ENCODE data around the gene RASD2.

The RASD2 gene

DNA sequence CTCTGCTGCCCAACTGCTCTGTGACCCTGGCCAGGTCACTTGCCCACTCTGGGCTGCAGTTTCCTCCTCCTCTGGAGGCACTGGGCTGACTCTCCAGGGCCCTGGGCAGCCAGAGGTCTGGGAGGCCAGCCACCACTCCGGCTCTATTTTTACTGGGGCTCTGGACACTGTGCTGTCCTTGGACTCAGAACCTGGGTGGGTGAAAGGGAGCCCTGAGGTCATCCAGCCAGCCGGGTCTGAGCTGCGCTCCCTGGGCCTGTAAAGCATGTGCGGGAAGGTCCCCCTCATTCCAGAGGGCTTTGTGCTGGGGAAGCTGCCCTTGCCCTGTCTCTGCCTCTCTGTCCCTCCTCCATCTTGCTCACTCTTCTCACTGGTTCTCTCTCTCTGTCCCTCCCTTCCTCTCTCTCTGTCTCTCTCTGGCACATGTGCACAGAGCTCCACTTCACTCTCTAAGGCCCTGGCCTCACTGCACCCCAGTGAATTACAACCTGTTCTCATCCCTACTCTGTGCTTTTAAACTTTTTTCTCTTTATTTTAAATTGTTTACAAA is 51.9 kb downstream of the RASD2 start:
- H3K36me3 ChIP-seq (ENCODE audit: control insufficient read depth in 1 of 2, insufficient read depth in 2 of 2, low read length in 2 of 2) = no peaks in the 10 kb centered on the region
- H3K4ac ChIP-seq (ENCODE audit: low read depth, low read length) = no peak overlapping the region
- H3K27me3 ChIP-seq (ENCODE audit: insufficient read depth, low read length) = no peaks in the 10 kb centered on the region
- H3K4me1 ChIP-seq (ENCODE audit: control insufficient read depth in 1 of 2, insufficient read depth in 2 of 2, low read length in 2 of 2) = peaks cover 19 to 31% of the 10 kb centered on the region in 2 experiments
- no peak overlapping the region for H3K18ac ChIP-seq (ENCODE audit: low read length)
- DNase-seq = no peak
- no peak overlapping the region for H2BK120ac ChIP-seq (ENCODE audit: insufficient read depth, low read length, poor library complexity)
- H3K23ac ChIP-seq (ENCODE audit: low read length) = no peak overlapping the region
- no peak overlapping the region for H4K12ac ChIP-seq (ENCODE audit: low read depth, low read length)
- H3K9me3 ChIP-seq (ENCODE audit: insufficient read depth, low read depth, low read length) = no peaks in the 10 kb centered on the region
- H3K4me2 ChIP-seq (ENCODE audit: low read length) = no peak overlapping the region
- H3K79me1 ChIP-seq (ENCODE audit: low read length) = peaks cover 11% of the 10 kb centered on the region
- no peak overlapping the region for H2AFZ ChIP-seq (ENCODE audit: insufficient read depth, low read length, poor library complexity)
- no peak overlapping the region for H2BK5ac ChIP-seq (ENCODE audit: low read depth, low read length, poor library complexity)
- no peak overlapping the region for H4K91ac ChIP-seq (ENCODE audit: low read depth, low read length)
- H2BK12ac ChIP-seq (ENCODE audit: low read length) = peak overlapping the region; percentile 5
- peak overlapping the region; percentile 7 for H2AK5ac ChIP-seq (ENCODE audit: low read length)
- H3K9ac ChIP-seq (ENCODE audit: low read length) = no peak overlapping the region
- H3K79me2 ChIP-seq (ENCODE audit: control insufficient read depth, insufficient read depth, low read length, poor library complexity) = no peaks in the 10 kb centered on the region
- WGBS (ENCODE audit: extremely low coverage, insufficient coverage, insufficient read length) = no CpG with 5 or more reads among the region's 4 CpGs
- H4K8ac ChIP-seq (ENCODE audit: low read depth, low read length) = no peak overlapping the region
- H3K4me3 ChIP-seq (ENCODE audit: low read depth, low read length) = no peak overlapping the region
- no peak overlapping the region for H3K14ac ChIP-seq (ENCODE audit: low read length)
- H3K27ac ChIP-seq (ENCODE audit: low read depth, low read length) = no peak overlapping the region

DNA sequence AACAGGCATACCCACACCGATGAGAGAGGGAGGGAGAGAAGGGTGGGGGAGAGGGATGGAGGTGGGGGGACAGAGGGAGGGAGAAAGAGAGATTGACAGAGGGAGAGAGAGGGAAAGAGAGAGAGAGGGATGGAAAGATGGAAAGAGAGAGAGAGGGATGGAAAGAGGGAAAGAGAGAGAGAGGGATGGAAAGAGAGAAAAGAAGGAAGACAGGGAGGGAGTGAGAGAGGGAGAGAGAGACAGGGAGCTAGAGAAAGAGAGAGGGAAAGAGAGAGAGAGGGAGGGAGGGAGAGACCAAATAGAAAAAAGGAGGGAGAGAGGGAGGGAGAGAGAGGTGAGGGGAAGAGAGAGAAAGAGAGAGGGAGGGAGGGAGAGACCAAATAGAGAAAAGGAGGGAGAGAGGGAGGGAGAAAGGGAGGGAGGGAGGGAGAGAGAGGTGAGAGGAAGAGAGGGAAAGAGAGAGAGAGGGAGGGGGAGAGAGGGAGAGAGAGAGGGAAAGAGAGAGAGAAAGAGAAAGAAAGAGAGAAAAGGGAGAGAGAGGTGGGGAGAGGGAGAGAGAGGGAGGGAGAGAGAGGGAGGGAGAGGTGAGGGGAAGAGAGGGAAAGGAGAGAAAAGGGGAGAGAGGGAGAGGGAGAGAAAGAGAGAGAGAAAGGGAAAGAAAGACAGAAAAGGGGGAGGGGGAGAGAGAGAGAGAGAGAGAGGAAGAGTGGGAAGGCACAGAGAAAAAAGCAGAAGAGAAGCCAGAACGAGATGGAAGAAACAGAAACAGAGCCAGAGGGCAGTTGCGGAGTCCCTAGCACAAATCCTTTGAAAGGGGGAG is 52.6 kb downstream of the RASD2 start:
- Histone ChIP-seq H2BK5ac (ENCODE audit: low read depth, low read length, poor library complexity) (no peak overlapping the region), H3K27ac (ENCODE audit: low read depth, low read length) (no peak overlapping the region), H2AFZ (ENCODE audit: insufficient read depth, low read length, poor library complexity) (no peak overlapping the region)

DNA sequence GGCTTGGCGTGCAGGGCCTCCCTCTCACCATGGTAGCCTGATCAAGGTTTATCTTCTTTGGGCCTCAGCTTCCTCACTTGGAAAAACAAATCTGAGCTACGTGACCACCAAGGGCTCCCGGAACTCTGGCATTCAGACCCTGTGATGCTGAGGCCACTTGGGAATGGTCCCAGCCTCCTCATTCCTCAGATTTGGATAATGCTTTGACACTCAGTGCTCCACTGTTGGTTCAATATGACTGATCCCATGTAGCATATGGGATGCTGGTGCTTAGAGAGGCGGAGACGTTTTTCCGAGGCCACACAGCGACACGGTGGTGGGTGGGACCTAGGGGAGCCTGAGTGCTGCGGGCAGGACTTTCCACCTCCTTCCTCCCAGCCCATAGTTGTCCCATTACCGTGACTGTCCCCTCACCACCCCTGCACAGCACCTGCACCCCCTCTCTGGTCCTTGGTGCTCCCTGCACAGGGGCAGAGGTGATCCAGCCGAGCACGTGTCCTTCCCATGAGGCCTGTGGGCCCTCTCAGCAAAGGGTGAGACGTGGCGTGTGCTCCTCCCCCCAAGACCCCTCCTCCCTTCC is 53.4 kb downstream of the RASD2 start:
- H4K12ac ChIP-seq (ENCODE audit: low read depth, low read length) = no peak overlapping the region
- no peak overlapping the region for H3K18ac ChIP-seq (ENCODE audit: low read length)
- no peaks in the 10 kb centered on the region for H3K27me3 ChIP-seq (ENCODE audit: insufficient read depth, low read length)
- peak; percentile 35 to 44 for DNase-seq
- no peaks in the 10 kb centered on the region for H3K9me3 ChIP-seq (ENCODE audit: insufficient read depth, low read depth, low read length)
- no peak overlapping the region for H2BK120ac ChIP-seq (ENCODE audit: insufficient read depth, low read length, poor library complexity)
- no peak overlapping the region for H2AK5ac ChIP-seq (ENCODE audit: low read length)
- peak overlapping the region; percentile 2 for H2BK12ac ChIP-seq (ENCODE audit: low read length)
- no peak overlapping the region for H3K14ac ChIP-seq (ENCODE audit: low read length)
- no peak overlapping the region for H2AFZ ChIP-seq (ENCODE audit: insufficient read depth, low read length, poor library complexity)
- peaks cover 14 to 23% of the 10 kb centered on the region in 2 experiments for H3K4me1 ChIP-seq (ENCODE audit: control insufficient read depth in 1 of 2, insufficient read depth in 2 of 2, low read length in 2 of 2)
- no peak overlapping the region for H3K27ac ChIP-seq (ENCODE audit: low read depth, low read length)
- no CpG with 5 or more reads among the region's 14 CpGs for WGBS (ENCODE audit: extremely low coverage, insufficient coverage, insufficient read length)
- no peak overlapping the region for H3K4me3 ChIP-seq (ENCODE audit: low read depth, low read length)
- H4K91ac ChIP-seq (ENCODE audit: low read depth, low read length) = no peak overlapping the region
- H3K36me3 ChIP-seq (ENCODE audit: control insufficient read depth in 1 of 2, insufficient read depth in 2 of 2, low read length in 2 of 2) = no peaks in the 10 kb centered on the region
- no peak overlapping the region for H3K23ac ChIP-seq (ENCODE audit: low read length)
- no peaks in the 10 kb centered on the region for H3K79me2 ChIP-seq (ENCODE audit: control insufficient read depth, insufficient read depth, low read length, poor library complexity)
- no peak overlapping the region for H3K4me2 ChIP-seq (ENCODE audit: low read length)
- H3K9ac ChIP-seq (ENCODE audit: low read length) = no peak overlapping the region
- peaks cover 4% of the 10 kb centered on the region for H3K79me1 ChIP-seq (ENCODE audit: low read length)
- no peak overlapping the region for H4K8ac ChIP-seq (ENCODE audit: low read depth, low read length)
- no peak overlapping the region for H3K4ac ChIP-seq (ENCODE audit: low read depth, low read length)
- H2BK5ac ChIP-seq (ENCODE audit: low read depth, low read length, poor library complexity) = no peak overlapping the region

More for the DNA sequence above, 52.6 kb downstream of the RASD2 start:
- Histone ChIP-seq H3K79me2 (ENCODE audit: control insufficient read depth, insufficient read depth, low read length, poor library complexity) (no peaks in the 10 kb centered on the region), H3K4me1 (ENCODE audit: control insufficient read depth in 1 of 2, insufficient read depth in 2 of 2, low read length in 2 of 2) (peaks cover 19 to 27% of the 10 kb centered on the region in 2 experiments), H3K14ac (ENCODE audit: low read length) (no peak overlapping the region), H4K8ac (ENCODE audit: low read depth, low read length) (no peak overlapping the region), H3K4me2 (ENCODE audit: low read length) (no peak overlapping the region), H3K36me3 (ENCODE audit: control insufficient read depth in 1 of 2, insufficient read depth in 2 of 2, low read length in 2 of 2) (no peaks in the 10 kb centered on the region), H4K12ac (ENCODE audit: low read depth, low read length) (no peak overlapping the region), H2AK5ac (ENCODE audit: low read length) (no peak overlapping the region), H4K91ac (ENCODE audit: low read depth, low read length) (no peak overlapping the region), H3K4ac (ENCODE audit: low read depth, low read length) (no peak overlapping the region), H3K79me1 (ENCODE audit: low read length) (peaks cover 11% of the 10 kb centered on the region), H2BK120ac (ENCODE audit: insufficient read depth, low read length, poor library complexity) (no peak overlapping the region), H3K23ac (ENCODE audit: low read length) (no peak overlapping the region), H3K27me3 (ENCODE audit: insufficient read depth, low read length) (no peaks in the 10 kb centered on the region), H3K4me3 (ENCODE audit: low read depth, low read length) (no peak overlapping the region), H2BK12ac (ENCODE audit: low read length) (no peak overlapping the region), H3K9me3 (ENCODE audit: insufficient read depth, low read depth, low read length) (no peaks in the 10 kb centered on the region), H3K18ac (ENCODE audit: low read length) (no peak overlapping the region), H3K9ac (ENCODE audit: low read length) (no peak overlapping the region)
- no peak for DNase-seq
- WGBS (ENCODE audit: extremely low coverage, insufficient coverage, insufficient read length) = no CpG with 5 or more reads among the region's 3 CpGs

- Histone ChIP-seq H3K4me1 (ENCODE audit: control insufficient read depth in 1 of 2, insufficient read depth in 2 of 2, low read length in 2 of 2) (peaks cover 9 to 17% of the 10 kb centered on the region in 2 experiments), H3K79me1 (ENCODE audit: low read length) (peaks cover 2% of the 10 kb centered on the region), H3K14ac (ENCODE audit: low read length) (no peak overlapping the region), H3K36me3 (ENCODE audit: control insufficient read depth in 1 of 2, insufficient read depth in 2 of 2, low read length in 2 of 2) (no peaks in the 10 kb centered on the region), H3K9ac (ENCODE audit: low read length) (no peak overlapping the region), H3K4me2 (ENCODE audit: low read length) (no peak overlapping the region), H4K8ac (ENCODE audit: low read depth, low read length) (no peak overlapping the region), H3K18ac (ENCODE audit: low read length) (no peak overlapping the region), H2AK5ac (ENCODE audit: low read length) (peak overlapping the region; percentile 49), H3K23ac (ENCODE audit: low read length) (no peak overlapping the region), H3K27me3 (ENCODE audit: insufficient read depth, low read length) (no peaks in the 10 kb centered on the region), H4K91ac (ENCODE audit: low read depth, low read length) (no peak overlapping the region), H2BK120ac (ENCODE audit: insufficient read depth, low read length, poor library complexity) (no peak overlapping the region), H3K27ac (ENCODE audit: low read depth, low read length) (no peak overlapping the region), H2BK5ac (ENCODE audit: low read depth, low read length, poor library complexity) (no peak overlapping the region), H4K12ac (ENCODE audit: low read depth, low read length) (no peak overlapping the region), H2BK12ac (ENCODE audit: low read length) (no peak overlapping the region), H3K79me2 (ENCODE audit: control insufficient read depth, insufficient read depth, low read length, poor library complexity) (no peaks in the 10 kb centered on the region), H3K9me3 (ENCODE audit: insufficient read depth, low read depth, low read length) (no peaks in the 10 kb centered on the region), H2AFZ (ENCODE audit: insufficient read depth, low read length, poor library complexity) (no peak overlapping the region), H3K4ac (ENCODE audit: low read depth, low read length) (no peak overlapping the region), H3K4me3 (ENCODE audit: low read depth, low read length) (no peak overlapping the region)
- no CpG with 5 or more reads among the region's 5 CpGs for WGBS (ENCODE audit: extremely low coverage, insufficient coverage, insufficient read length)
- DNase-seq = no peak
These were observed 54.1 kb downstream of the RASD2 start for GRCh38 chr22:35594686-35595085.
